ENCODE results near the gene MANBA. TPM values are rescaled to one million over a fixed set of nuclear protein-coding genes. Genes with fewer than 3 reads are reported as not detected.

MANBA gene
- total RNA-seq, 1 experiment from 2014 or later: 21.4 TPM

GRCh38 chr4:102778720-102779119 lies 18.0 kb upstream of the MANBA start:
- DNase-seq: no peak
- H2AFZ ChIP-seq (ENCODE audit: low read length): no peak overlapping the region
- H3K9me3 Mint-ChIP-seq: no peaks in the 10 kb centered on the region

More at GRCh38 chr4:102778720-102779119, 18.0 kb upstream of the MANBA start:
- Histone ChIP-seq H3K27ac (ENCODE audit: insufficient read length, low read depth, low read length) (no peak overlapping the region), H3K79me2 (ENCODE audit: insufficient read depth, low read length) (no peaks in the 10 kb centered on the region), H2BK15ac (ENCODE audit: low read depth, low read length) (no peak overlapping the region), H3K18ac (ENCODE audit: insufficient read length, low read depth, low read length) (no peak overlapping the region), H4K5ac (ENCODE audit: insufficient read length, low read depth, low read length) (no peak overlapping the region), H3K4me2 (ENCODE audit: insufficient read depth, insufficient read length, low read length) (no peak overlapping the region), H3K23me2 (ENCODE audit: insufficient read length, low read depth, low read length, poor library complexity, severe bottlenecking) (no peaks in the 10 kb centered on the region), H2BK5ac (ENCODE audit: insufficient read length, low read length) (no peak overlapping the region), H3K4ac (ENCODE audit: low read depth, low read length) (no peak overlapping the region), H3K56ac (ENCODE audit: insufficient read length, low read depth, low read length) (no peak overlapping the region), H3K9ac (ENCODE audit: extremely low read depth, insufficient read length, low read length) (no peak overlapping the region), H3K9me3 (ENCODE audit: control insufficient read depth, low read depth, low read length) (no peaks in the 10 kb centered on the region), H2BK12ac (ENCODE audit: insufficient read length, low read depth, low read length) (no peak overlapping the region), H4K20me1 (ENCODE audit: control insufficient read depth, insufficient read depth, insufficient read length) (no peaks in the 10 kb centered on the region), H2BK20ac (ENCODE audit: low read depth, low read length, poor library complexity, severe bottlenecking) (no peak overlapping the region), H3K23ac (ENCODE audit: insufficient read length, low read depth, low read length) (no peak overlapping the region), H3K14ac (ENCODE audit: insufficient read depth, low read length) (0 out of 2 replicates have a peak overlapping the region, but pooled peaks have one; percentile 37), H2BK120ac (ENCODE audit: low read depth, low read length, poor library complexity, severe bottlenecking) (no peak overlapping the region), H2AK5ac (ENCODE audit: insufficient read length, low read length) (no peak overlapping the region), H3K79me1 (ENCODE audit: insufficient read depth, low read depth, low read length, poor library complexity, severe bottlenecking) (no peaks in the 10 kb centered on the region), H3T11ph (ENCODE audit: low read length) (no peak overlapping the region), H3K27me3 (ENCODE audit: insufficient read depth, low read length) (no peaks in the 10 kb centered on the region), H3K4me1 (ENCODE audit: insufficient read depth, low read length) (no peaks in the 10 kb centered on the region; the same call in 1 of the 2 replicates), H4K91ac (ENCODE audit: insufficient read length, low read depth, low read length) (no peak overlapping the region), H4K8ac (replicated peaks; ENCODE audit: insufficient read length, low read depth, low read length) (no peak overlapping the region)
- Mint-ChIP-seq H3K27ac (no peak overlapping the region), H3K4me3 (no peak overlapping the region), H3K36me3 (ENCODE audit: insufficient read depth in 1 of 3, low read depth in 3 of 3) (no peaks in the 10 kb centered on the region), H3K4me1 (peaks cover 0 to 4% of the 10 kb centered on the region in 2 experiments; a peak in 1 of 4 replicates), H3K27me3 (ENCODE audit: low read depth) (no peaks in the 10 kb centered on the region; the same call in 1 of the 2 replicates)
- no peak for TF ChIP-seq CTCF (conservative IDR thresholded peaks at IDR 0.05)
- no CpG with 5 or more reads among the region's 7 CpGs for WGBS (ENCODE audit: extremely low coverage, insufficient read length, low lambda C conversion rate)
